Stomach smooth muscle (tissue), 2 donors: ENCODE results near the gene TRIM14.

Source experiments
- H3K27ac ChIP-seq: one replicate; pipeline ENCODE4 v1.7.0; 2013; ENCODE audit warnings: mild to moderate bottlenecking, low read length, inconsistent platforms
- H3K27me3 ChIP-seq, 2 donors: one replicate each; pipeline ENCODE4 v1.7.0; 2013; ENCODE audit warnings: low read length in 2 of 2; ENCODE audit not compliant: insufficient read depth in 2 of 2, control insufficient read depth in 1 of 2
- H3K36me3 ChIP-seq, 2 donors: one replicate each; pipeline ENCODE4 v1.7.0; 2013; ENCODE audit warnings: low read length in 2 of 2; ENCODE audit not compliant: control insufficient read depth in 2 of 2, insufficient read depth in 2 of 2
- H3K4me1 ChIP-seq: one replicate; pipeline ENCODE4 v1.7.0; 2013; ENCODE audit warnings: low read length; ENCODE audit not compliant: control insufficient read depth, insufficient read depth
- H3K4me3 ChIP-seq, 2 donors: one replicate each; pipeline ENCODE4 v1.7.0; 2013; ENCODE audit warnings: low read length in 2 of 2
- H3K9ac ChIP-seq, 2 donors: one replicate each; pipeline ENCODE4 v1.7.0; 2013; ENCODE audit warnings: low read length in 2 of 2, mild to moderate bottlenecking in 1 of 2
- H3K9me3 ChIP-seq, 2 donors: one replicate each; pipeline ENCODE4 v1.7.0; 2013; ENCODE audit warnings: low read length in 2 of 2; ENCODE audit not compliant: control insufficient read depth in 2 of 2
- donor health status: healthy.
- donor health status: Pancreatic carcinoma.

Gene TRIM14

GRCh38 chr9:98049288-98050072 lies 69.5 kb downstream of the TRIM14 start:
- Histone ChIP-seq H3K9ac (no peak overlapping the region), H3K36me3 (no peaks in the 10 kb centered on the region), H3K4me3 (no peak overlapping the region), H3K4me1 (no peaks in the 10 kb centered on the region), H3K27me3 (no peaks in the 10 kb centered on the region), H3K27ac (no peak overlapping the region), H3K9me3 (no peaks in the 10 kb centered on the region)

DNA sequence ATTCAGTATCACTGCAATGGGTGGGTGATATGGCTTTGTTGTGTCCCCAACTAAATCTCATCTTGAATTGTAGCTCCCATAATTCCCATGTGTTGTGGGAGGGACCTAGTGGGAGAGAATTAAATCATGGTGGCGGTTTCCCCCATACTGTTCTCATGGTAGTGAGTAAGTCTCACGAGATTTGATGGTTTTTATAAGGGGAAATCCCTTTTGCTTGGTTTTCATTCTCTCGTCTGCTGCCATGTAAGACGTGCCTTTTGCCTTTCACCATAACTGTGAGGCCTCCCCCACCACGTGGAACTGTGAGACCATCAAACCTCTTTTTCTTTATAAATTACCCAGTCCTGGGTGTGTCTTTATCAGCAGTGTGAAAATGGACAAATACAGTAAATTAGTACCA lies 72.0 kb downstream of the TRIM14 start:
- no peaks in the 10 kb centered on the region for H3K4me1 ChIP-seq
- no peak overlapping the region for H3K9ac ChIP-seq
- H3K27ac ChIP-seq: no peak overlapping the region
- H3K4me3 ChIP-seq: no peak overlapping the region
- no peaks in the 10 kb centered on the region for H3K36me3 ChIP-seq
- H3K9me3 ChIP-seq: no peaks in the 10 kb centered on the region
- no peaks in the 10 kb centered on the region for H3K27me3 ChIP-seq

- no peak overlapping the region for H3K4me3 ChIP-seq
- no peaks in the 10 kb centered on the region for H3K27me3 ChIP-seq
- no peaks in the 10 kb centered on the region for H3K36me3 ChIP-seq
- H3K27ac ChIP-seq: no peak overlapping the region
- no peaks in the 10 kb centered on the region for H3K9me3 ChIP-seq
- no peak overlapping the region for H3K9ac ChIP-seq
- no peaks in the 10 kb centered on the region for H3K4me1 ChIP-seq
These were observed 72.9 kb downstream of the TRIM14 start for GRCh38 chr9:98046180-98046543.

DNA sequence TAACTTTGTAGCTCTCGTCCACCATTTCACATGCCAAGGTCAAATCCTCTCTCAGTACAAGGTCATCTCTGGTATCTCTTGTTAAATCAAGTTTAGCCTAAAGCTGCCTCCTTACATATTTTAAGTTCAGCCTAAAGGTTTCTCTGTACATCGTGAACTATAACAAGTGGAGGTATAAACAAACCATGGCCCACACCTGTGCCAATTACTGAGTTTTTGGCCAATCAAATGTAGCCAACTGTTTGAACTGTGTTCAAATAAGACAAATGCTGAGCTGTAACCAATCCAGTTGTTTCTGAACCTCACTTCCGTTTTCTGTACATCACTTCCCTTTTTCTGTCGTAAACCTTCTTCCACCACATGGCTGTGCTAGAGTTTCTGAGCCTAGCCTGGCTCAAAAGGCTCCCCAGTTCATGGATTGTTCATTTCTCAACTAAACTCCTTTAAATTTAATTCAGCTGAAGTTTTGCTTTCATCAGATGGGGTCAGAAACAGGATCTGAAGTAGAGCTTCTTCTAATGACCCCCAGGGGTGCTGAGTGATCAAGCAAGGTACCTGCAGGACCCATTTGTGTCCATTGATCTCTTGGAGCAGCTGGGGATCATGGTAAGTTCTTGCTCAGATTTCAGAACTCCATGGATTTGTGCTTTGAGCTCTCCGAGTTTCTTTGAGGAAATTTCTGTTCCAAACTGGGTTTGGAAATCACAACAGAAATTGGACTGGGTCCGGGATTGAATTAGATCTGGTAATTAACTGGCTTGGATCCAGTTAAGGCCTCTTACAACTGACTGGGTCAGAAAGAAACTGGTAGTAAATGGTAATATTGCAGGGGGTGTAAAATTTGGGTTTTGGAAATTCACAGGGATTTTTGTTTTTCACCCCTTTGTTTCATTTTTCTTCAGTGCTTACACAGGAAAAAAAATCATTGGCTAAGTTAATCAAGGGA lies 73.5 kb downstream of the TRIM14 start:
- Histone ChIP-seq H3K9me3 (no peaks in the 10 kb centered on the region), H3K27ac (no peak overlapping the region), H3K9ac (no peak overlapping the region), H3K27me3 (no peaks in the 10 kb centered on the region), H3K4me3 (no peak overlapping the region), H3K4me1 (no peaks in the 10 kb centered on the region), H3K36me3 (no peaks in the 10 kb centered on the region)

- Histone ChIP-seq H3K4me1 (no peaks in the 10 kb centered on the region), H3K27me3 (no peaks in the 10 kb centered on the region), H3K9me3 (no peaks in the 10 kb centered on the region), H3K4me3 (no peak overlapping the region), H3K36me3 (no peaks in the 10 kb centered on the region), H3K27ac (no peak overlapping the region), H3K9ac (no peak overlapping the region)
These were observed 75.1 kb downstream of the TRIM14 start for GRCh38 chr9:98043915-98044314.

DNA sequence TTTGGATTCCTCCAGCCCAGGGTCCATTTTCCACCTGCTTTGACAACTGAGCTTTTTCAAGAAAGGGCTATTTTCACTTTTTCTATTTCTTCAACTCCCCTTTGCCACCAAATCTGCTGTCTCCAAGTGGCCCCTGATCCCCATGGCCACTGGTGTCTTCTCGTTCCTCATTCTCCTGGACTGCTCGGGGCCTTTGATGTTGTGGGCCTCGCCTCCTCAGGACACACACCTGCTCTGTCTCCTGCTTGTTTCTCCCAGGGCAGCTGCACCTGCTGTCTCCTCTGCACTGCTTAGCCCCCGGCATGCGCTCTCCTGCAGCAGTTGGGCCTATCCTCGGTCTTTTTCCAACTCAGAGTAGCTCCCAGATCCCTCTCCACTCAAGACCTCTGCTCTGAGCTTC lies 78.8 kb downstream of the TRIM14 start:
- H3K4me3 ChIP-seq: no peak overlapping the region
- H3K4me1 ChIP-seq: no peaks in the 10 kb centered on the region
- H3K9me3 ChIP-seq: no peaks in the 10 kb centered on the region
- H3K27ac ChIP-seq: no peak overlapping the region
- H3K27me3 ChIP-seq: no peaks in the 10 kb centered on the region
- no peaks in the 10 kb centered on the region for H3K36me3 ChIP-seq
- H3K9ac ChIP-seq: no peak overlapping the region

DNA sequence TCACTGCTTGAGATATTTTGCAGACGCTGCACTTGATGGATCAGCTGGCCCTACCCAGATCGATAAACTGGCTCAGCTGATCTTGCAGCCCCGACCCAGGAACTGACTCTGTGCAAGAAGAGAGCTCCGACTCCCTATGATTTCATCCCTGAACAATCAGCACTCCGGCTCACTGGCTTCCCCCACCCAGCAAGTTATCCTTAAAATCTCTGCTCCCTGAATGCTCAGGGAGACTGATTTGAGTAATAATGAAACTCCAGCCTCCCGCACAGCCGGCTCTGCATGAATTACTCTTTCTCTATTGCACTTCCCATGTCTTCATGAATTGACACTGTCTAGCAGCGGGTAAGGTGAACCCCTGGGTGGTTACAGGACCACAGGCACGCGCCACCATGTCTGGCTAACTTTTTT lies 79.4 kb downstream of the TRIM14 start:
- Histone ChIP-seq H3K4me3 (no peak overlapping the region), H3K9me3 (no peaks in the 10 kb centered on the region), H3K4me1 (peaks cover 4% of the 10 kb centered on the region), H3K36me3 (no peaks in the 10 kb centered on the region), H3K9ac (no peak overlapping the region), H3K27ac (no peak overlapping the region), H3K27me3 (no peaks in the 10 kb centered on the region)

DNA sequence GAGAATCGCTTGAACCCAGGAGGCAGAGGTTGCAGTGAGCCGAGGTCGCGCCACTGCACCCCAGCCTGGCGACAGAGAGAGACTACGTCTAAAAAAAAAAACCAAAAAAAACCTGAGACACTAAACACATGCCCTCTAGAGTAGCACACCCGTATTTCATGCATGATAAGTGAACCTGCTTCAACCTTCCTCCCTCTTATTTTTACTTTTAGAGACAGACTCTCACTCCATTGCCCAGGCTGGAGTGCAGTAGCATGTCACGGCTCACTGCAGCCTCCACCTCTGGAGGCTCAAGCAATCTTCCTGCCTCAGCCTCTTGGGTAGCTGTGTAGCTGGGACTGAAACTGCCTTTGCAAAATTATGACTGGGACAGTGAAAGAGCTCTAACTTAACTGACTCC lies 80.1 kb downstream of the TRIM14 start:
- H3K9ac ChIP-seq: no peak overlapping the region

DNA sequence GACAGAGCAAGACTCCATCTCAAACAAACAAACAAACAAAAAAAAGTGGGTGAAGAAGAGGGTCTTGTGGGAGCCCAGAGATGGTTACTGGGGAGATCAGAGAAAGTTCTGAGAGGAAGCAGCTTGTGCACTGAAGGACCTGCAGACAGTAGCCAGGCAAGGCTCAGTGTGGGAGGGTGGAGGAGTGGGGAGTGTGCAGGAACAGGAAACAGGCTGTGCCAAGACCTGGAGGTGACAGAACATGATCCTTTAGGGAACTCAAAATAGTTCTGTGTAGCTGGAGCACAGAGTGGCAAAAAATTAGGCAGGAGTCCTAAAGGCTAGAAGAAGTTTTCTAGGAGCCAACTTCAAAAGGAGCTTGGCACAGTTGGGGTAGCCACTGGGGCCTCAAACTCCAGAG lies 81.7 kb downstream of the TRIM14 start:
- no peaks in the 10 kb centered on the region for H3K27me3 ChIP-seq
- H3K36me3 ChIP-seq: no peaks in the 10 kb centered on the region
- no peak overlapping the region for H3K9ac ChIP-seq
- no peaks in the 10 kb centered on the region for H3K9me3 ChIP-seq
- H3K4me3 ChIP-seq: no peak overlapping the region
- no peak overlapping the region for H3K27ac ChIP-seq
- peaks cover 5% of the 10 kb centered on the region for H3K4me1 ChIP-seq

More for the DNA sequence above, 80.1 kb downstream of the TRIM14 start:
- Histone ChIP-seq H3K4me1 (peaks cover 5% of the 10 kb centered on the region), H3K9me3 (no peaks in the 10 kb centered on the region), H3K27me3 (no peaks in the 10 kb centered on the region), H3K4me3 (no peak overlapping the region), H3K36me3 (no peaks in the 10 kb centered on the region), H3K27ac (no peak overlapping the region)

DNA sequence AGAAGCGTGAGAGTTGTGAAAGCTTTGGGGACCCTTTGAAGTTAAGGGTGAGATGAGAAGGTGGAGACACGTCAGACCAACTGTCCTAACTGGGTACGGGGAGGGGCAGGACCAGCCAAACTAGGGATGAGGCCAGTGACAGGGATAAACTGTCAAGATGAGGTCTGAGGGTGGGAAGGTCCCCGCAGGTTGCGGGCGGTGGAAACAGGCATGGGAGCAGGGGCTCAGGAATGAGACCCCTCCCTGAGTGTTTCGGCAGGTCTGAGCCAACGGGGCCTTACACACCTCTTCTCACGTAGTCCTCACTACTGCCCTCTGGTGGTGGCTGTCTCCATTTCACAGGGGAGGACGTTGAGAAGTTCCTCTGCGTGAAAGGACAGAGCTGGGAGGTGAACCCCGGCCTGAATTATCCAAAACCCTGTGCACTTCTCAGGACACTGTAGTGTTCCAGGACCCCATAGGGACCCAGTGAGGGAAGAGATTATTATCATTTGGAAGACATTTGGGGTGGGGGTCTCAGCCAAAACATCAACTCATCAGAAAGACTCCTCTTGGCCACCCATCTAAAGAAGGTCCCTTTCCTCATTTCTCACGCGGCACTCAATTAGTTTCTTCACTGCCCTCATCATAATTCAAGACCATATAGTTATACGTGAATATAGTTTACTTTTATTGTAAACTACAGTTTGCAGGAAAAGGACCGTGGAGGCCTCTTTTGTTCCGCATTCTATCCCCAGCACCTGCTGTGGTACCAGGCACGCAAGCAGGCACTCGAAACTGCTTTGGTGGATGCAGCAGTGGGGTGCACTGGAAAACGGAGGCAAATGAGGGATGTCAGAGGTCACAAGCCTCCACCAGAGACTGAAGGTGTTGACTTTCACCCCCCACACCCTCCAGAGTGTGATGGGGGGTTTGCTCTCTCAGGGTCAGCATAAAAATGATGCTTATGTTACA lies 84.2 kb downstream of the TRIM14 start:
- H3K27ac ChIP-seq: no peak overlapping the region
- H3K4me1 ChIP-seq: peaks cover 5% of the 10 kb centered on the region
- H3K36me3 ChIP-seq: no peaks in the 10 kb centered on the region
- peak overlapping the region in 1 of 2 donors; percentile 29 for H3K9ac ChIP-seq
- peak overlapping the region; percentile 17 to 58 for H3K4me3 ChIP-seq
- no peaks in the 10 kb centered on the region for H3K9me3 ChIP-seq
- H3K27me3 ChIP-seq: no peaks in the 10 kb centered on the region
